ENCODE measurements around the gene GLS. TPM values are rescaled to one million over a fixed set of nuclear protein-coding genes. Genes with fewer than 3 reads are reported as not detected.

Gene GLS
- total and polyA plus RNA-seq, 4 donors = 59.4 to 425 (median 227) TPM

GRCh38 chr2:191006997-191007783, 126.6 kb downstream of the GLS start:
- 95% methylated on average over 4 of the region's 4 CpGs for WGBS, 2 donors
- ATAC-seq (ENCODE audit: low FRiP score) = no peak
- Histone ChIP-seq H3K4me1 (ENCODE audit: control insufficient read depth in 1 of 2, insufficient read depth in 2 of 2, low read length in 2 of 2) (no peaks in the 10 kb centered on the region), H3K9me3 (ENCODE audit: control insufficient read depth, low read length) (no peaks in the 10 kb centered on the region), H3K27me3 (ENCODE audit: control insufficient read depth in 1 of 2, insufficient read depth in 2 of 2, low read length in 1 of 2) (no peaks in the 10 kb centered on the region), H3K4me3 (ENCODE audit: low read length in 2 of 2) (no peak overlapping the region), H3K36me3 (ENCODE audit: control insufficient read depth in 1 of 2, insufficient read depth in 2 of 2, low read length in 1 of 2) (peaks cover 7 to 10% of the 10 kb centered on the region in 2 donors), H3K27ac (ENCODE audit: low read depth in 1 of 2, low read length in 2 of 2) (no peak overlapping the region)
- intact Hi-C loops (cut with DNase I) = no loop called here
- DNase-seq = no peak

GRCh38 chr2:191008286-191008685, 127.7 kb downstream of the GLS start:
- intact Hi-C loops (cut with DNase I) = no loop called here

GRCh38 chr2:191009541-191010374, 129.1 kb downstream of the GLS start:
- ATAC-seq (ENCODE audit: low FRiP score) (no peak), DNase-seq (no peak)
- Histone ChIP-seq H3K36me3 (ENCODE audit: control insufficient read depth in 1 of 2, insufficient read depth in 2 of 2, low read length in 1 of 2) (peaks cover 4 to 9% of the 10 kb centered on the region in 2 donors), H3K4me3 (ENCODE audit: low read length in 2 of 2) (no peak overlapping the region), H3K27me3 (ENCODE audit: control insufficient read depth in 1 of 2, insufficient read depth in 2 of 2, low read length in 1 of 2) (no peaks in the 10 kb centered on the region), H3K9me3 (ENCODE audit: control insufficient read depth, low read length) (no peaks in the 10 kb centered on the region), H3K4me1 (ENCODE audit: control insufficient read depth in 1 of 2, insufficient read depth in 2 of 2, low read length in 2 of 2) (no peaks in the 10 kb centered on the region), H3K27ac (ENCODE audit: low read depth in 1 of 2, low read length in 2 of 2) (no peak overlapping the region)
- intact Hi-C loops (cut with DNase I) = loop anchor here in 1 of 2 donors (5.0 kb wide), 1 partner anchor 162 kb away; no protein-coding TSS in a partner anchor
- WGBS, 2 donors = 92 to 94% methylated on average over 4 of the region's 4 CpGs

More at GRCh38 chr2:191008286-191008685, 127.7 kb downstream of the GLS start:
- H3K27ac ChIP-seq (ENCODE audit: low read depth in 1 of 2, low read length in 2 of 2) = no peak overlapping the region
- H3K4me3 ChIP-seq (ENCODE audit: low read length in 2 of 2) = no peak overlapping the region
- no peak for ATAC-seq (ENCODE audit: low FRiP score)
- H3K27me3 ChIP-seq (ENCODE audit: control insufficient read depth in 1 of 2, insufficient read depth in 2 of 2, low read length in 1 of 2) = no peaks in the 10 kb centered on the region
- no peak for DNase-seq
- H3K36me3 ChIP-seq (ENCODE audit: control insufficient read depth in 1 of 2, insufficient read depth in 2 of 2, low read length in 1 of 2) = peaks cover 7 to 10% of the 10 kb centered on the region in 2 donors
- no peaks in the 10 kb centered on the region for H3K4me1 ChIP-seq (ENCODE audit: control insufficient read depth in 1 of 2, insufficient read depth in 2 of 2, low read length in 2 of 2)
- no peaks in the 10 kb centered on the region for H3K9me3 ChIP-seq (ENCODE audit: control insufficient read depth, low read length)

GRCh38 chr2:191010887-191011885, 130.6 kb downstream of the GLS start:
- Histone ChIP-seq H3K4me3 (ENCODE audit: low read length in 2 of 2) (no peak overlapping the region), H3K4me1 (ENCODE audit: control insufficient read depth in 1 of 2, insufficient read depth in 2 of 2, low read length in 2 of 2) (no peaks in the 10 kb centered on the region), H3K27me3 (ENCODE audit: control insufficient read depth in 1 of 2, insufficient read depth in 2 of 2, low read length in 1 of 2) (no peaks in the 10 kb centered on the region), H3K9me3 (ENCODE audit: control insufficient read depth, low read length) (no peaks in the 10 kb centered on the region), H3K27ac (ENCODE audit: low read depth in 1 of 2, low read length in 2 of 2) (no peak overlapping the region), H3K36me3 (ENCODE audit: control insufficient read depth in 1 of 2, insufficient read depth in 2 of 2, low read length in 1 of 2) (peaks cover 0 to 4% of the 10 kb centered on the region in 2 donors)
- ATAC-seq (ENCODE audit: low FRiP score) (no peak), DNase-seq (no peak)
- intact Hi-C loops (cut with DNase I) = loop anchor here in 1 of 2 donors (5.0 kb wide), 1 partner anchor 164 kb away; no protein-coding TSS in a partner anchor
- WGBS, 2 donors = 86 to 87% methylated on average over 14 of the region's 14 CpGs

- Histone ChIP-seq H3K36me3 (ENCODE audit: control insufficient read depth in 1 of 2, insufficient read depth in 2 of 2, low read length in 1 of 2) (peaks cover 0 to 1% of the 10 kb centered on the region in 2 donors), H3K9me3 (ENCODE audit: control insufficient read depth, low read length) (no peaks in the 10 kb centered on the region), H3K4me3 (ENCODE audit: low read length in 2 of 2) (peak overlapping the region in 1 of 2 donors; percentile 26), H3K4me1 (ENCODE audit: control insufficient read depth in 1 of 2, insufficient read depth in 2 of 2, low read length in 2 of 2) (no peaks in the 10 kb centered on the region), H3K27ac (ENCODE audit: low read depth in 1 of 2, low read length in 2 of 2) (no peak overlapping the region), H3K27me3 (ENCODE audit: control insufficient read depth in 1 of 2, insufficient read depth in 2 of 2, low read length in 1 of 2) (no peaks in the 10 kb centered on the region)
- ATAC-seq (ENCODE audit: low FRiP score) = no peak
- WGBS, 2 donors = 95 to 96% methylated on average over 3 of the region's 3 CpGs
- intact Hi-C loops (cut with DNase I) = loop anchor here in 1 of 2 donors (5.0 kb wide), 1 partner anchor 165 kb away; no protein-coding TSS in a partner anchor
- no peak for DNase-seq
Observed at GRCh38 chr2:191012346-191012745, 131.7 kb downstream of the GLS start.

- WGBS, 2 donors = 29 to 32% methylated on average over 14 of the region's 14 CpGs
- intact Hi-C loops (cut with DNase I) = loop anchor here in 1 of 2 donors (5.0 kb wide), 1 partner anchor 166 kb away; no protein-coding TSS in a partner anchor
- DNase-seq (no peak), ATAC-seq (ENCODE audit: low FRiP score) (peak; percentile 1)
- Histone ChIP-seq H3K4me1 (ENCODE audit: control insufficient read depth in 1 of 2, insufficient read depth in 2 of 2, low read length in 2 of 2) (no peaks in the 10 kb centered on the region), H3K27me3 (ENCODE audit: control insufficient read depth in 1 of 2, insufficient read depth in 2 of 2, low read length in 1 of 2) (no peaks in the 10 kb centered on the region), H3K36me3 (ENCODE audit: control insufficient read depth in 1 of 2, insufficient read depth in 2 of 2, low read length in 1 of 2) (peaks cover 0 to 1% of the 10 kb centered on the region in 2 donors), H3K27ac (ENCODE audit: low read depth in 1 of 2, low read length in 2 of 2) (peak overlapping the region in 1 of 2 donors; percentile 93), H3K4me3 (ENCODE audit: low read length in 2 of 2) (peak overlapping the region; percentile 60 to 82), H3K9me3 (ENCODE audit: control insufficient read depth, low read length) (no peaks in the 10 kb centered on the region)
Observed at GRCh38 chr2:191012845-191013681, 132.4 kb downstream of the GLS start.

- WGBS, 2 donors = 0 to 1% methylated on average over 14 of the region's 14 CpGs
- Histone ChIP-seq H3K27ac (ENCODE audit: low read depth in 1 of 2, low read length in 2 of 2) (peak overlapping the region in 1 of 2 donors; percentile 93), H3K4me3 (ENCODE audit: low read length in 2 of 2) (peak overlapping the region; percentile 60 to 82), H3K27me3 (ENCODE audit: control insufficient read depth in 1 of 2, insufficient read depth in 2 of 2, low read length in 1 of 2) (no peaks in the 10 kb centered on the region), H3K36me3 (ENCODE audit: control insufficient read depth in 1 of 2, insufficient read depth in 2 of 2, low read length in 1 of 2) (no peaks in the 10 kb centered on the region), H3K4me1 (ENCODE audit: control insufficient read depth in 1 of 2, insufficient read depth in 2 of 2, low read length in 2 of 2) (no peaks in the 10 kb centered on the region), H3K9me3 (ENCODE audit: control insufficient read depth, low read length) (no peaks in the 10 kb centered on the region)
- intact Hi-C loops (cut with DNase I) = loop anchor here in 1 of 2 donors (5.0 kb wide), 1 partner anchor 166 kb away; no protein-coding TSS in a partner anchor
- no peak for DNase-seq
- no peak for ATAC-seq (ENCODE audit: low FRiP score)
Observed at GRCh38 chr2:191013682-191013931, 133.0 kb downstream of the GLS start.
